Endothelial cell of umbilical vein (primary cell): Measurements from ENCODE around the gene EML4. TPM values are rescaled to one million over a fixed set of nuclear protein-coding genes. Genes with fewer than 3 reads are reported as not detected.

Experiments used
- BruUV-seq: library from RNA; stranded (reverse); fragments of 400-500 nt; replicated peaks from 2 replicates; lab custom pipeline; 2021; lab: Mats Ljungman, UMichigan
- CTCF ChIA-PET: fragments of 300-600, 350-600 bp; sonication (Branson Sonifier 250); formaldehyde crosslinking; loops from one replicate; lab custom pipeline; 2021; ENCODE audit warnings: antibody characterized with exemption, inconsistent platforms; lab: Charles Lee
- POLR2A ChIA-PET: fragments of 300-600, 350-600 bp; sonication (Branson Sonifier 250); formaldehyde crosslinking; loops from one replicate; lab custom pipeline; 2021; ENCODE audit warnings: antibody characterized with exemption, inconsistent platforms; lab: Charles Lee
- DNase-seq: peaks from one replicate; pipeline ENCODE4 v3.0.0-alpha.2; 2011; ENCODE audit warnings: low read depth, low spot score
- FAIRE-seq: peaks from 2 replicates; lab custom pipeline; 2011; peaks lifted over from hg19 to GRCh38; lab: Jason Lieb, UNC
- H2AFZ ChIP-seq: 2 replicates; pipeline ENCODE4 v1.6.0; 2012; ENCODE audit warnings: low read depth, low read length, control low read depth, inconsistent platforms
- H3K27ac ChIP-seq: 2 replicates; pipeline ENCODE4 v1.5.1; 2011; ENCODE audit warnings: low read depth, mild to moderate bottlenecking, control low read depth, low read length, moderate library complexity; ENCODE audit not compliant: insufficient read depth
- H3K27me3 ChIP-seq, 2 experiments: 2 replicates each; pipeline versions ENCODE4 v1.6.0 to v1.6.1; 2011; ENCODE audit warnings: low read length in 2 of 2, mixed read lengths in 1 of 2; ENCODE audit not compliant: control insufficient read depth in 2 of 2, insufficient read depth in 2 of 2
- H3K36me3 ChIP-seq, 2 experiments: 2 replicates in 1 of 2; 3 replicates in 1 of 2; pipeline ENCODE4 v1.5.1; 2011; ENCODE audit warnings: low read length in 2 of 2, mild to moderate bottlenecking in 1 of 2, moderate library complexity in 1 of 2; ENCODE audit not compliant: control insufficient read depth in 2 of 2, insufficient read depth in 2 of 2; ENCODE audit errors: extremely low read depth in 1 of 2
- H3K4me1 ChIP-seq: 3 replicates; pipeline ENCODE4 v1.5.1; 2011; ENCODE audit warnings: mild to moderate bottlenecking, low read length; ENCODE audit not compliant: control insufficient read depth, insufficient read depth; ENCODE audit errors: extremely low read depth
- H3K4me2 ChIP-seq: 2 replicates; pipeline ENCODE4 v1.6.1; 2011; ENCODE audit warnings: low read length, control low read depth, mixed read lengths; ENCODE audit not compliant: insufficient read depth
- H3K4me3 ChIP-seq, 3 experiments: fragments of 200-600 bp in 1 of 3; sonication (generic), shearing (Covaris generic) in 1 of 3; replicated peaks in 1 of 3; 2 replicates each; pipeline ENCODE4 v1.5.1; 2011 to 2016; ENCODE audit warnings: control low read depth in 3 of 3, low read length in 3 of 3, mild to moderate bottlenecking in 2 of 3, inconsistent platforms in 1 of 3, low read depth in 1 of 3, moderate library complexity in 1 of 3; ENCODE audit not compliant: insufficient read depth in 1 of 3
- H3K79me2 ChIP-seq: 2 replicates; pipeline ENCODE4 v1.6.0; 2012; ENCODE audit warnings: low read length, inconsistent platforms; ENCODE audit not compliant: control insufficient read depth, insufficient read depth
- H3K9ac ChIP-seq: replicated peaks from 2 replicates; pipeline ENCODE3; 2011; ENCODE audit warnings: low read length, control low read depth; ENCODE audit not compliant: insufficient read depth; ENCODE audit errors: extremely low read depth
- H3K9me1 ChIP-seq: replicated peaks from 3 replicates; pipeline ENCODE4 v1.6.0; 2011; ENCODE audit warnings: mild to moderate bottlenecking, low read length; ENCODE audit not compliant: control insufficient read depth, insufficient read depth; ENCODE audit errors: extremely low read depth
- H3K9me3 ChIP-seq: replicated peaks from 2 replicates; pipeline ENCODE4 v1.5.1; 2012; ENCODE audit warnings: low read length, inconsistent platforms; ENCODE audit not compliant: control insufficient read depth, insufficient read depth
- H4K20me1 ChIP-seq: replicated peaks from 2 replicates; pipeline ENCODE3; 2011; ENCODE audit warnings: mild to moderate bottlenecking, low read length; ENCODE audit not compliant: control insufficient read depth, insufficient read depth; ENCODE audit errors: extremely low read depth
- EZH2 ChIP-seq: IDR thresholded peaks from 2 replicates; pipeline ENCODE4 v1.6.1; 2012; ENCODE audit warnings: borderline replicate concordance, low read depth, mild to moderate bottlenecking, moderate library complexity, low read length, inconsistent platforms; ENCODE audit not compliant: severe bottlenecking
- GATA2 ChIP-seq: IDR thresholded peaks from 2 replicates; pipeline ENCODE4 v1.7.0; 2011; ENCODE audit warnings: low read depth, mild to moderate bottlenecking, moderate library complexity, mixed read lengths, low read length; ENCODE audit not compliant: insufficient read length, insufficient read depth
- POLR2AphosphoS5 ChIP-seq: IDR thresholded peaks from 2 replicates; pipeline ENCODE4 v1.6.1; 2012; ENCODE audit warnings: low read depth, mild to moderate bottlenecking, control low read depth, low read length, moderate library complexity; ENCODE audit not compliant: insufficient read depth
- dilution Hi-C: fragments of 300-500 bp; cut with MboI; formaldehyde crosslinking; loops from one replicate; pipeline ENCODE4 v1.15.0; 2019; ENCODE audit warnings: low sequenced_read_pairs; ENCODE audit not compliant: extremely low pct_ligation_motif_present
- intact Hi-C: fragments of 100-400 bp; cut with micrococcal nuclease; formaldehyde crosslinking; loops from one replicate; pipeline ENCODE4 v1.10.0; 2022
- polyA plus RNA-seq, 4 experiments: library from polyadenylated mRNA; depleted of rRNA in 3 of 4; stranded (reverse) in 3 of 4; unstranded in 1 of 4; fragments of >200 nt; gene quantifications; 2 replicates each; pipeline versions ENCODE4 v1.2.1 to v1.2.3, GENCODE V29; 2011 to 2012; ENCODE audit warnings: missing spikeins in 1 of 4
- total RNA-seq: library from RNA; stranded (reverse); gene quantifications from 2 replicates; pipeline ENCODE4 v1.2.3, GENCODE V29; 2021

Gene EML4
- total and polyA plus RNA-seq, 2 donors (not counting 3 experiments of a cell fraction or from before 2014, with no cell fraction given): 13.3 to 32.0 TPM

GRCh38 chr2:42252464-42252863 lies 83.3 kb downstream of the EML4 start:
- Histone ChIP-seq H3K4me1 (peaks cover 27% of the 10 kb centered on the region), H3K4me3 (no peak overlapping the region), H3K27me3 (no peaks in the 10 kb centered on the region), H3K9me3 (no peaks in the 10 kb centered on the region), H3K27ac (no peak overlapping the region), H3K9ac (no peak overlapping the region), H3K36me3 (no peaks in the 10 kb centered on the region), H2AFZ (no peak overlapping the region), H3K79me2 (no peaks in the 10 kb centered on the region), H3K9me1 (no peaks in the 10 kb centered on the region), H4K20me1 (no peaks in the 10 kb centered on the region), H3K4me2 (no peak overlapping the region)
- no TSS peak for BruUV-seq
- intact Hi-C loops: no loop called here
- no peak for TF ChIP-seq GATA2
- TF ChIP-seq POLR2AphosphoS5: no peak
- no peak for FAIRE-seq
- dilution Hi-C loops: no loop called here
- no peak for DNase-seq
- CTCF ChIA-PET: no interaction called here
- POLR2A ChIA-PET: no interaction called here

- H3K27me3 ChIP-seq: no peaks in the 10 kb centered on the region
- dilution Hi-C loops: no loop called here
- H3K4me2 ChIP-seq: no peak overlapping the region
- no peak overlapping the region for H3K4me3 ChIP-seq
- no peaks in the 10 kb centered on the region for H3K9me1 ChIP-seq
- peaks cover 25% of the 10 kb centered on the region for H3K4me1 ChIP-seq
- no peaks in the 10 kb centered on the region for H3K36me3 ChIP-seq
- H4K20me1 ChIP-seq: no peaks in the 10 kb centered on the region
- POLR2A ChIA-PET: no interaction called here
- TF ChIP-seq EZH2: no peak
- no peak for FAIRE-seq
- no peak overlapping the region for H3K9ac ChIP-seq
- H3K9me3 ChIP-seq: no peaks in the 10 kb centered on the region
- no peak overlapping the region for H3K27ac ChIP-seq
- intact Hi-C loops: no loop called here
- DNase-seq: no peak
- H2AFZ ChIP-seq: no peak overlapping the region
- H3K79me2 ChIP-seq: no peaks in the 10 kb centered on the region
- CTCF ChIA-PET: no interaction called here
- no TSS peak for BruUV-seq
These were observed 85.2 kb downstream of the EML4 start for GRCh38 chr2:42254186-42254895.
